ENCODE measurements around the gene LGALS4. TPM values are rescaled to one million over a fixed set of nuclear protein-coding genes. Genes with fewer than 3 reads are reported as not detected.
"Not testable (repeated sequence)": the region's sequence is repeated elsewhere in the genome, so short reads cannot be mapped to it uniquely, and the experiment has no call there.

Gene LGALS4
- total RNA-seq, 2 donors from 2014 or later = 0.59 to 0.66 TPM

GRCh38 chr19:38771569-38771968 lies 41.2 kb downstream of the LGALS4 start:
- H3K27ac Mint-ChIP-seq, H3K36me3 Mint-ChIP-seq: not testable (repeated sequence)

GRCh38 chr19:38770949-38771275 lies 41.8 kb downstream of the LGALS4 start:
- not testable (repeated sequence) for H3K27ac Mint-ChIP-seq; H3K9me3 Mint-ChIP-seq; DNase-seq (ENCODE audit: low spot score in 2 of 2); H3K36me3 Mint-ChIP-seq
- ATAC-seq = peak; percentile 91 to 93

More at GRCh38 chr19:38771569-38771968, 41.2 kb downstream of the LGALS4 start:
- not testable (repeated sequence) for ATAC-seq; H3K9me3 Mint-ChIP-seq; DNase-seq (ENCODE audit: low spot score in 2 of 2)

- peak; percentile 15 to 21 for ATAC-seq
- DNase-seq (ENCODE audit: low spot score in 2 of 2); H3K9me3 Mint-ChIP-seq: not testable (repeated sequence)
Measured at GRCh38 chr19:38770228-38770948, 42.4 kb downstream of the LGALS4 start.

GRCh38 chr19:38769635-38770211 lies 43.0 kb downstream of the LGALS4 start:
- ATAC-seq (peak; percentile 75 to 80), DNase-seq (ENCODE audit: low spot score in 2 of 2) (peak; percentile 85 to 95)
- no peaks in the 10 kb centered on the region for H3K9me3 Mint-ChIP-seq
- no peaks in the 10 kb centered on the region for H3K36me3 Mint-ChIP-seq
- peak overlapping the region in 1 of 2 donors; percentile 85 for H3K27ac Mint-ChIP-seq

More at GRCh38 chr19:38770228-38770948, 42.4 kb downstream of the LGALS4 start:
- H3K36me3 Mint-ChIP-seq, H3K27ac Mint-ChIP-seq: not testable (repeated sequence)

- no peak for ATAC-seq
Measured at GRCh38 chr19:38766276-38767047, 46.3 kb downstream of the LGALS4 start.

GRCh38 chr19:38765214-38765613 lies 47.5 kb downstream of the LGALS4 start:
- ATAC-seq (no peak), DNase-seq (ENCODE audit: low spot score in 2 of 2) (no peak)
- no peaks in the 10 kb centered on the region for H3K36me3 Mint-ChIP-seq
- H3K9me3 Mint-ChIP-seq = no peaks in the 10 kb centered on the region
- no peak overlapping the region for H3K27ac Mint-ChIP-seq

More at GRCh38 chr19:38766276-38767047, 46.3 kb downstream of the LGALS4 start:
- Mint-ChIP-seq H3K27ac (no peak overlapping the region), H3K36me3 (no peaks in the 10 kb centered on the region), H3K9me3 (no peaks in the 10 kb centered on the region)
- no peak for DNase-seq (ENCODE audit: low spot score in 2 of 2)

GRCh38 chr19:38763795-38764220 lies 48.9 kb downstream of the LGALS4 start:
- no peaks in the 10 kb centered on the region for H3K9me3 Mint-ChIP-seq
- DNase-seq (ENCODE audit: low spot score in 2 of 2) (no peak), ATAC-seq (no peak)
- H3K27ac Mint-ChIP-seq = no peak overlapping the region
- no peaks in the 10 kb centered on the region for H3K36me3 Mint-ChIP-seq

GRCh38 chr19:38761884-38762389 lies 50.8 kb downstream of the LGALS4 start:
- H3K9me3 Mint-ChIP-seq; ATAC-seq; H3K36me3 Mint-ChIP-seq; DNase-seq (ENCODE audit: low spot score in 2 of 2); H3K27ac Mint-ChIP-seq: not testable (repeated sequence)

GRCh38 chr19:38760805-38761517 lies 51.8 kb downstream of the LGALS4 start:
- DNase-seq (ENCODE audit: low spot score in 2 of 2); H3K36me3 Mint-ChIP-seq; H3K9me3 Mint-ChIP-seq; ATAC-seq: not testable (repeated sequence)
- peak overlapping the region in 1 of 2 donors; percentile 61 for H3K27ac Mint-ChIP-seq

- Mint-ChIP-seq H3K36me3 (no peaks in the 10 kb centered on the region), H3K27ac (no peak overlapping the region), H3K9me3 (no peaks in the 10 kb centered on the region)
- no peak for DNase-seq (ENCODE audit: low spot score in 2 of 2)
- no peak for ATAC-seq
Measured at GRCh38 chr19:38759590-38760003, 53.1 kb downstream of the LGALS4 start.

- not testable (repeated sequence) for ATAC-seq; DNase-seq (ENCODE audit: low spot score in 2 of 2); H3K27ac Mint-ChIP-seq; H3K9me3 Mint-ChIP-seq; H3K36me3 Mint-ChIP-seq
Measured at GRCh38 chr19:38754196-38754595, 58.5 kb downstream of the LGALS4 start.

- ATAC-seq; H3K27ac Mint-ChIP-seq; H3K9me3 Mint-ChIP-seq; H3K36me3 Mint-ChIP-seq; DNase-seq (ENCODE audit: low spot score in 2 of 2): not testable (repeated sequence)
Measured at GRCh38 chr19:38753783-38754182, 59.0 kb downstream of the LGALS4 start.

Other genes starting within 250 kb of the LGALS4 start
- 100 to 1,000 TPM; 225 to 247 TPM for gene MAP4K1, start 195.0 kb downstream of the LGALS4 start, total RNA-seq
- gene EIF3K, start 193.8 kb downstream of the LGALS4 start, total RNA-seq = 100 to 1,000 TPM; 282 to 299 TPM
- gene ACTN4, start 165.3 kb downstream of the LGALS4 start, total RNA-seq = 100 to 1,000 TPM; 181 to 204 TPM
- 1 to 10 TPM; 1.6 to 9.0 TPM for gene CAPN12, start 68.5 kb downstream of the LGALS4 start, total RNA-seq
- gene LGALS7, start 39.4 kb downstream of the LGALS4 start, total RNA-seq = not detected
- gene LGALS7B, start 23.7 kb downstream of the LGALS4 start, total RNA-seq = not detected
- gene ECH1, start 18.8 kb upstream of the LGALS4 start, total RNA-seq = 100 to 1,000 TPM; 129 to 170 TPM
- 100 to 1,000 TPM; 658 to 720 TPM for gene HNRNPL, start 37.0 kb upstream of the LGALS4 start, total RNA-seq
- gene RINL, start 65.3 kb upstream of the LGALS4 start, total RNA-seq = 100 to 1,000 TPM; 105 to 137 TPM
- 10 to 100 TPM; 31.5 to 46.0 TPM for gene SIRT2, start 86.7 kb upstream of the LGALS4 start, total RNA-seq
- gene NFKBIB, start 87.0 kb upstream of the LGALS4 start, total RNA-seq = 10 to 100 TPM; 41.9 to 71.9 TPM
- gene CCER2, start 99.2 kb upstream of the LGALS4 start, total RNA-seq = 1 to 10 TPM in 1 of 2 donors, under 1 TPM in 1; 0.59 to 1.4 TPM
- gene SARS2, start 117.8 kb upstream of the LGALS4 start, total RNA-seq = 10 to 100 TPM; 35.9 to 59.1 TPM
- gene MRPS12, start 118.0 kb upstream of the LGALS4 start, total RNA-seq = 10 to 100 TPM; 54.1 to 93.0 TPM
- gene FBXO17, start 162.8 kb upstream of the LGALS4 start, total RNA-seq = under 1 TPM in 1 of 2 donors, not detected in 1; 0.10 TPM
- under 1 TPM in 1 of 2 donors, not detected in 1; 0.35 TPM for gene FBXO27, start 219.6 kb upstream of the LGALS4 start, total RNA-seq